Progenitor cell of endocrine pancreas (in vitro differentiated cells): ENCODE data around the gene GPER1. TPM values are rescaled to one million over a fixed set of nuclear protein-coding genes. Genes with fewer than 3 reads are reported as not detected.

Source experiments
- DNase-seq: peaks from one replicate; pipeline ENCODE4 v3.0.0; 2021; ENCODE audit warnings: low spot score; ENCODE audit not compliant: unreplicated experiment
- H3K27ac Mint-ChIP-seq: 2 replicates; pipeline ENCODE4 v1.8.0; 2021; ENCODE audit warnings: mild to moderate bottlenecking, moderate library complexity, mixed read lengths
- H3K27me3 Mint-ChIP-seq: 2 replicates; pipeline ENCODE4 v1.8.0; 2021; ENCODE audit warnings: mixed read lengths
- H3K36me3 Mint-ChIP-seq: 2 replicates; pipeline ENCODE4 v1.8.0; 2022; ENCODE audit warnings: mixed read lengths; ENCODE audit not compliant: insufficient read depth
- H3K4me1 Mint-ChIP-seq: 2 replicates; pipeline ENCODE4 v1.8.0; 2021; ENCODE audit warnings: low read depth, mixed read lengths
- H3K4me3 Mint-ChIP-seq: 2 replicates; pipeline ENCODE4 v1.8.0; 2021; ENCODE audit warnings: low read depth, mild to moderate bottlenecking, moderate library complexity, mixed read lengths
- H3K9me3 Mint-ChIP-seq: 2 replicates; pipeline ENCODE4 v1.8.0; 2021; ENCODE audit warnings: low read depth, mixed read lengths
- total RNA-seq: library from RNA; stranded (reverse); gene quantifications from 2 replicates; pipeline ENCODE4 v1.2.1, GENCODE V29; 2021
- TF ChIP-seq, protein P1 (sequence below): fragments of 200-600 bp; sonication (generic); IDR thresholded peaks from one replicate; pipeline ENCODE4 v1.5.0; 2021; ENCODE audit warnings: antibody characterized with exemption, mild to moderate bottlenecking; ENCODE audit not compliant: unreplicated experiment

The GPER1 gene
- total RNA-seq, 1 donor from 2014 or later: 0.50 TPM

GRCh38 chr7:1053002-1053411, 34.9 kb upstream of the GPER1 start:
- Mint-ChIP-seq H3K27ac (no peak overlapping the region), H3K36me3 (no peaks in the 10 kb centered on the region), H3K9me3 (no peaks in the 10 kb centered on the region), H3K4me1 (no peaks in the 10 kb centered on the region), H3K4me3 (no peak overlapping the region), H3K27me3 (no peaks in the 10 kb centered on the region)
- no peak for DNase-seq
- TF ChIP-seq, protein P1, sequence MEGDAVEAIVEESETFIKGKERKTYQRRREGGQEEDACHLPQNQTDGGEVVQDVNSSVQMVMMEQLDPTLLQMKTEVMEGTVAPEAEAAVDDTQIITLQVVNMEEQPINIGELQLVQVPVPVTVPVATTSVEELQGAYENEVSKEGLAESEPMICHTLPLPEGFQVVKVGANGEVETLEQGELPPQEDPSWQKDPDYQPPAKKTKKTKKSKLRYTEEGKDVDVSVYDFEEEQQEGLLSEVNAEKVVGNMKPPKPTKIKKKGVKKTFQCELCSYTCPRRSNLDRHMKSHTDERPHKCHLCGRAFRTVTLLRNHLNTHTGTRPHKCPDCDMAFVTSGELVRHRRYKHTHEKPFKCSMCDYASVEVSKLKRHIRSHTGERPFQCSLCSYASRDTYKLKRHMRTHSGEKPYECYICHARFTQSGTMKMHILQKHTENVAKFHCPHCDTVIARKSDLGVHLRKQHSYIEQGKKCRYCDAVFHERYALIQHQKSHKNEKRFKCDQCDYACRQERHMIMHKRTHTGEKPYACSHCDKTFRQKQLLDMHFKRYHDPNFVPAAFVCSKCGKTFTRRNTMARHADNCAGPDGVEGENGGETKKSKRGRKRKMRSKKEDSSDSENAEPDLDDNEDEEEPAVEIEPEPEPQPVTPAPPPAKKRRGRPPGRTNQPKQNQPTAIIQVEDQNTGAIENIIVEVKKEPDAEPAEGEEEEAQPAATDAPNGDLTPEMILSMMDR: no peak

- Mint-ChIP-seq H3K27me3 (no peaks in the 10 kb centered on the region), H3K9me3 (no peaks in the 10 kb centered on the region), H3K4me3 (no peak overlapping the region), H3K4me1 (peaks cover 2% of the 10 kb centered on the region), H3K27ac (no peak overlapping the region), H3K36me3 (no peaks in the 10 kb centered on the region)
- TF ChIP-seq, protein P1: no peak
- no peak for DNase-seq
These were observed 34.0 kb upstream of the GPER1 start for GRCh38 chr7:1053816-1054370.

DNA sequence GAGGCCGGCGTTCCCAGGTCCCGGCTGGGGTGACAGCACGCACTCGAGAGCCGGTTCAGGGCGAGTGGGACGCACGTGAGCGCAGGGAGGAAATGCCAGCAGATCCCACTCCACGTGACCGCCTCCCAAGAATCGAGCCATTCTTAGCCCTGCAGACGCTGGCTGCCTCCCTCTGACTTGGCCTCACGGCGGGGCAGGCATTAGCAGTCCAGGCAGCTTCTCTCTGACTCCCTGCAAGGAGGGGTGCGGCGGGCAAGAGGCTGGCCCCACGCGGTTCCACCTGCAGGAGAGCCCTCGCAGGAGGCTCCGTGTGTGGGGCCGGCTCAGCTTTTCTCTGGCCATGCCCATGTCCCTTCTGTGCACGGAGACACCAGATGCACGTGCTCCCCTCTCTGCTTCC, 33.5 kb upstream of the GPER1 start:
- no peak for DNase-seq
- Mint-ChIP-seq H3K9me3 (no peaks in the 10 kb centered on the region), H3K4me3 (no peak overlapping the region), H3K27me3 (no peaks in the 10 kb centered on the region), H3K4me1 (peaks cover 3% of the 10 kb centered on the region), H3K36me3 (no peaks in the 10 kb centered on the region), H3K27ac (no peak overlapping the region)
- TF ChIP-seq, protein P1: no peak

- DNase-seq: no peak
- no peaks in the 10 kb centered on the region for H3K36me3 Mint-ChIP-seq
- no peak overlapping the region for H3K4me3 Mint-ChIP-seq
- TF ChIP-seq, protein P1: no peak
- no peaks in the 10 kb centered on the region for H3K9me3 Mint-ChIP-seq
- H3K27me3 Mint-ChIP-seq: no peaks in the 10 kb centered on the region
- peaks cover 3% of the 10 kb centered on the region for H3K4me1 Mint-ChIP-seq
- no peak overlapping the region for H3K27ac Mint-ChIP-seq
These were observed 33.0 kb upstream of the GPER1 start for GRCh38 chr7:1054861-1055450.

- no peak overlapping the region for H3K4me3 Mint-ChIP-seq
- no peak overlapping the region for H3K27ac Mint-ChIP-seq
- no peaks in the 10 kb centered on the region for H3K27me3 Mint-ChIP-seq
- DNase-seq: no peak
- TF ChIP-seq, protein P1: no peak
- peaks cover 5% of the 10 kb centered on the region for H3K4me1 Mint-ChIP-seq
- no peaks in the 10 kb centered on the region for H3K9me3 Mint-ChIP-seq
- no peaks in the 10 kb centered on the region for H3K36me3 Mint-ChIP-seq
These were observed 32.4 kb upstream of the GPER1 start for GRCh38 chr7:1055491-1055955.
